Transverse colon (tissue), 4 donors: ENCODE results near the gene MYDGF. TPM values are rescaled to one million over a fixed set of nuclear protein-coding genes. Genes with fewer than 3 reads are reported as not detected.
A peak's percentile ranks its signal among the peaks of the same experiment; 100 is the strongest.

ENCODE experiments used
- DNase-seq: peaks from one replicate; pipeline ENCODE4 v3.0.0-alpha.2; 2019
- H3K27ac ChIP-seq, 4 donors: fragments of 200-600 bp; sonication (generic); 2 replicates each; pipeline ENCODE4 v1.5.1; 2016 to 2018; ENCODE audit warnings: inconsistent platforms in 4 of 4
- H3K27me3 ChIP-seq: fragments of 200-600 bp; sonication (generic); 2 replicates; pipeline ENCODE4 v1.5.1; 2017; ENCODE audit warnings: inconsistent platforms
- H3K36me3 ChIP-seq, 4 donors: fragments of 200-600 bp; sonication (generic); 2 replicates each; pipeline ENCODE4 v1.5.1; 2017 to 2019; ENCODE audit warnings: inconsistent platforms in 4 of 4
- H3K4me1 ChIP-seq, 4 donors: fragments of 200-600 bp; sonication (generic); 2 replicates each; pipeline ENCODE4 v1.5.1; 2017 to 2020; ENCODE audit warnings: inconsistent platforms in 4 of 4
- H3K4me3 ChIP-seq, 4 donors: fragments of 200-600 bp; sonication (generic); 1 replicate in 1 of 4; 2 replicates in 3 of 4; pipeline versions ENCODE4 v1.5.1 to v1.6.1; 2017 to 2019; ENCODE audit warnings: inconsistent platforms in 4 of 4
- H3K9me3 ChIP-seq, 2 donors: fragments of 200-600 bp; sonication (generic); 2 replicates each; pipeline ENCODE4 v1.5.1; 2017 to 2019; ENCODE audit warnings: inconsistent platforms in 2 of 2
- CTCF ChIP-seq, 5 experiments: fragments of 200-600 bp in 3 of 5; fragments of 450-650 bp in 2 of 5; sonication (generic) in 3 of 5; IDR thresholded peaks; 1 replicate in 2 of 5; 2 replicates in 3 of 5; pipeline ENCODE4 v1.5.1; 2016 to 2017; ENCODE audit warnings: antibody characterized with exemption in 5 of 5, inconsistent platforms in 3 of 5, mild to moderate bottlenecking in 2 of 5, moderate library complexity in 1 of 5
- EP300 ChIP-seq: sonication (generic); formaldehyde crosslinking; IDR thresholded peaks from one replicate; pipeline ENCODE4 v1.6.1; 2017; ENCODE audit warnings: antibody characterized with exemption, low read depth
- POLR2A ChIP-seq: fragments of 450-650 bp; IDR thresholded peaks from one replicate; pipeline ENCODE4 v1.6.1; 2016; ENCODE audit warnings: antibody characterized with exemption, mild to moderate bottlenecking, moderate library complexity
- POLR2AphosphoS5 ChIP-seq, 3 donors: sonication (generic); formaldehyde crosslinking; IDR thresholded peaks; one replicate each; pipeline ENCODE4 v1.6.1; 2016; ENCODE audit warnings: antibody characterized with exemption in 3 of 3
- WGBS, 2 donors: methylation state at CpG; one replicate each; pipeline ENCODE4 v1.1.5; 2018; ENCODE audit warnings: low coverage in 1 of 2; 5-methylcytosine and 5-hydroxymethylcytosine counted together
- in situ Hi-C, 4 donors: fragments of 200-750 bp; cut with MboI; loops; one replicate each; pipeline versions ENCODE4 v1.15.0 to v1.15.1; 2017; ENCODE audit warnings: low sequenced_read_pairs in 3 of 4, low pct_ligation_motif_present in 1 of 4, low pct_unique_long_range_greater_than_20kb in 1 of 4
- intact Hi-C: fragments of 100-400 bp; cut with DNase I; formaldehyde crosslinking; loops from one replicate; pipeline ENCODE4 v1.15.1; 2023; ENCODE audit warnings: low total_unique reads
- total RNA-seq, 4 donors: library from RNA; depleted of rRNA; stranded (reverse); fragments of >200 nt; gene quantifications; one replicate each; pipeline ENCODE4 v1.1.0, GENCODE V29; 2016

The MYDGF gene
- total RNA-seq, 4 donors from 2014 or later = 3.6 to 44.5 (median 22.0) TPM

DNA sequence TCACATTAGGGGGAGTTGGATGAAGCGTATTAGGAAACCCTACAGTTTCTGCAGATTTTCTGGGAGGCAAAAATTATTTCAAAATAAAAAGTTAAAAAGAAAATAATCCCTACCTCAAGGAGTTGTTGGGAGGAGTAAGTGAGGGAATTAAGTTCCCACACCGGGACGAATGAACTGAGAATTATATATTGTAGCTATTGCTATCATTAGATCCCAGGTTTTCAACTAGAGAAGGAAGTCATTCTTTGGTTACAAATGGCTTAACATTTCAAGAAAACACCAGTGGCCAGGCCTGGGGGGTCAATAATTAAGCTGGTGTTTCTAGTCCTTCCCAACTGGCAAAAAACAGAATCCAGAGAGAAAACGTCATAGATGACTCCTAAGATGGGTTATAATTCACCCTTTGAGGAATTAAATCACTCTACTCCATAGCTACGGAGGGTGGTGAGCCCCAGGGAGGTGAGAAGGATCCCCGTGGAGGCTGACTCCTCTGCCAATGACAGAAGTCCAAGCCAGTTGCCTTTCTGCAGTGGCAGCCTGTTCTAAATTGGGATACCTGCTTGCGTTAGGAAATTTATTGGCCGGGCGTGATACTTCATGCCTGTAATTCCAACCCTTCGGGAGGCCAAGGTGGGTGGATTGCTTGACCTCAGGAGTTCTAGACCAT is 1.2 kb upstream of the MYDGF start:
- no peaks in the 10 kb centered on the region for H3K27me3 ChIP-seq
- H3K4me1 ChIP-seq = peaks cover 8 to 13% (median 12%) of the 10 kb centered on the region in 4 donors
- in situ Hi-C loops (no loop called here), intact Hi-C loops (no loop called here)
- H3K27ac ChIP-seq = peak overlapping the region in 2 of 4 donors; percentile 87 to 91
- no peak overlapping the region for H3K4me3 ChIP-seq
- H3K9me3 ChIP-seq = no peaks in the 10 kb centered on the region
- WGBS, 2 donors = 51 to 55% methylated on average over 4 to 10 of the region's 10 CpGs
- TF ChIP-seq CTCF (IDR thresholded peaks at IDR 0.05) (no peak), POLR2AphosphoS5 (IDR thresholded peaks at IDR 0.05) (no peak), POLR2A (no peak), EP300 (no peak)
- DNase-seq = no peak
- H3K36me3 ChIP-seq = peaks cover 0 to 11% (median 2%) of the 10 kb centered on the region in 4 donors

DNA sequence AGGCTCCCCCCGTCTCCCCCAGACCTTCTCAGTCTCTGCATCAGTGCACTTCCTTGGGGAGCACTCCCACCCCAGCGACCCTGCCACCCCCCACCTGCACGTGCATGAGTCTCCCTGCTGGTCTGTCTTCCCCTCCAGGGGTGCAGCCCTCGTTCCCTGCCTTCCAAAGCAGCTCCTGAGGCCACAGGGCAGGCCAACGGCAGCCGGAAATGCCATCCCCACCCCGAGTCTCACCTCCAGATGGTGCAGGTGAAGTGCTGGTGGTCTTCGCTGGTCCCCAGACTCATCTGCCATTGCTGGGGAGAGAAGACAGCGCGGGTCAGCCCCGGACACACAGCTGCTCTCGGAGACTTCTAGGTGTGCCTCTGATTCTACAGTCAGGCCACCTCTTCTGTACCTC is 5.5 kb downstream of the MYDGF start:
- no peak overlapping the region for H3K27ac ChIP-seq
- peaks cover 0 to 16% (median 5%) of the 10 kb centered on the region in 4 donors for H3K36me3 ChIP-seq
- 93% methylated on average over 12 of the region's 12 CpGs; no CpG with 5 or more reads in 1 of the 2 donors for WGBS, 2 donors
- no peaks in the 10 kb centered on the region for H3K27me3 ChIP-seq
- H3K9me3 ChIP-seq = no peaks in the 10 kb centered on the region
- no peak overlapping the region for H3K4me3 ChIP-seq
- no peak for TF ChIP-seq POLR2AphosphoS5 (IDR thresholded peaks at IDR 0.05)
- DNase-seq = no peak
- intact Hi-C loops (no loop called here), in situ Hi-C loops (no loop called here)
- peaks cover 8 to 19% (median 13%) of the 10 kb centered on the region in 4 donors for H3K4me1 ChIP-seq

DNA sequence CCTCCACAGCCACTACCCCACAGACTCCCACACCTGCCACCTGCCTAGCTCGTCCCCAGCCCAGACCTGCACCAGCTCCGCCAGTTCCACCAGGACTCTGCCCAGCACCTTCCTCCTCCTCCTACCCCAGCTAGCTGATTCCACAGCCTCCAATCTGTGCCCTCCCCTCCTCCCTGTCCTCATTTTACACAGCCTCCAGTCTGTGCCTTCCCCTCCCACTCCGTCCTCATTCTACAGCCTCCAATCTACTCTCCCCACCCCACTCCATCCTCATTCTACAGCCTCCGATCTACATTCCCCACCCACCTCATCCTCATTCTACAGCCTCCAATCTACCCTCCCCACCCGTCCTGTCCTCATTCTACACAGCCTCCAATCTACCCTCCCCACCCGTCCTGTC is 7.3 kb downstream of the MYDGF start:
- no peak for DNase-seq
- WGBS, 2 donors = 88 to 90% methylated on average over 6 of the region's 6 CpGs
- intact Hi-C loops = no loop called here
- peak overlapping the region in 1 of 4 donors; percentile 49 for H3K27ac ChIP-seq
- TF ChIP-seq POLR2AphosphoS5 (IDR thresholded peaks at IDR 0.05) (no peak), POLR2A (no peak), EP300 (no peak), CTCF (IDR thresholded peaks at IDR 0.05) (no peak)
- no peaks in the 10 kb centered on the region for H3K9me3 ChIP-seq
- in situ Hi-C loops = no loop called here
- H3K4me3 ChIP-seq = no peak overlapping the region
- H3K4me1 ChIP-seq = peaks cover 0 to 6% (median 2%) of the 10 kb centered on the region in 4 donors
- no peaks in the 10 kb centered on the region for H3K27me3 ChIP-seq
- H3K36me3 ChIP-seq = peaks cover 0 to 34% (median 14%) of the 10 kb centered on the region in 4 donors

- no peaks in the 10 kb centered on the region for H3K9me3 ChIP-seq
- H3K27ac ChIP-seq = peak overlapping the region in 3 of 4 donors; percentile 25 to 49 (median 44)
- H3K27me3 ChIP-seq = no peaks in the 10 kb centered on the region
- in situ Hi-C loops = no loop called here
- H3K4me1 ChIP-seq = peaks cover 0 to 6% (median 2%) of the 10 kb centered on the region in 4 donors
- 80 to 87% methylated on average over 1 to 20 of the region's 20 CpGs for WGBS, 2 donors
- intact Hi-C loops = no loop called here
- no peak for DNase-seq
- H3K4me3 ChIP-seq = no peak overlapping the region
- peaks cover 0 to 35% (median 16%) of the 10 kb centered on the region in 4 donors for H3K36me3 ChIP-seq
- TF ChIP-seq CTCF (IDR thresholded peaks at IDR 0.05) (no peak), POLR2AphosphoS5 (IDR thresholded peaks at IDR 0.05) (no peak)
Measured at GRCh38 chr19:4662020-4662695, 8.0 kb downstream of the MYDGF start.
